ENCODE measurements around the gene RASSF1. TPM values are rescaled to one million over a fixed set of nuclear protein-coding genes. Genes with fewer than 3 reads are reported as not detected.

The RASSF1 gene
- total RNA-seq, 1 donor from 2014 or later = 19.9 TPM

GRCh38 chr3:50375258-50375931, 34.8 kb upstream of the RASSF1 start:
- Histone ChIP-seq H3K27me3 (ENCODE audit: control insufficient read depth, insufficient read depth, low read length) (peaks cover 34% of the 10 kb centered on the region), H3K36me3 (ENCODE audit: control insufficient read depth, insufficient read depth, low read length) (no peaks in the 10 kb centered on the region), H3K4me3 (ENCODE audit: low read depth, low read length) (no peak overlapping the region)
- DNase-seq (ENCODE audit: low read depth) = no peak
- peak; percentile 8 for TF ChIP-seq CTCF (IDR thresholded peaks at IDR 0.05; ENCODE audit: insufficient read depth, low read length, poor library complexity, severe bottlenecking)

GRCh38 chr3:50374363-50375257, 34.0 kb upstream of the RASSF1 start:
- no peak for TF ChIP-seq CTCF (IDR thresholded peaks at IDR 0.05; ENCODE audit: insufficient read depth, low read length, poor library complexity, severe bottlenecking)
- H3K36me3 ChIP-seq (ENCODE audit: control insufficient read depth, insufficient read depth, low read length) = no peaks in the 10 kb centered on the region
- H3K27me3 ChIP-seq (ENCODE audit: control insufficient read depth, insufficient read depth, low read length) = peaks cover 31% of the 10 kb centered on the region
- no peak for DNase-seq (ENCODE audit: low read depth)
- no peak overlapping the region for H3K4me3 ChIP-seq (ENCODE audit: low read depth, low read length)

- DNase-seq (ENCODE audit: low read depth) = no peak
- Histone ChIP-seq H3K27me3 (ENCODE audit: control insufficient read depth, insufficient read depth, low read length) (peaks cover 27% of the 10 kb centered on the region), H3K4me3 (ENCODE audit: low read depth, low read length) (no peak overlapping the region), H3K36me3 (ENCODE audit: control insufficient read depth, insufficient read depth, low read length) (no peaks in the 10 kb centered on the region)
- no peak for TF ChIP-seq CTCF (IDR thresholded peaks at IDR 0.05; ENCODE audit: insufficient read depth, low read length, poor library complexity, severe bottlenecking)
These were observed 32.8 kb upstream of the RASSF1 start for GRCh38 chr3:50373146-50374051.

DNA sequence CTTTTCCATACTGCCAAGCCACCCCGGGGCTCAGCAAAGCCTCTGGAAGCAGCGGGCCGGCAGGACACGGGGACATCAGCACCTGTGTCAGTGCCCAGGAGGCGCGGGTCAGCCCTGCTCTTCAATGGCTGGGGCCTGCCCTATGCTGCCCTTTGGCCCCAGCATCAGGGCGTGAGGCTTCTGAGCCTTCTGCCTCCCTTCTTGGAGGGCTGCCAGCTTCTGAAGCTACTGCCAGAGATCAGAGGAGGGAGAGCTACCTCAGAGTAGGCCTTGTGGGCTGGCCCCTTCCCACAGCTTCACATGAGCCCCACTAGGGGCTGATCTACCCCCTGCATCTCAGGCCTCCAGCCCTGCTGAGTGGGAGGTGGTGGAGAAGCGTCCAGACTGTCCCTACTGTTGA, 31.7 kb upstream of the RASSF1 start:
- Histone ChIP-seq H3K4me3 (ENCODE audit: low read depth, low read length) (no peak overlapping the region), H3K27me3 (ENCODE audit: control insufficient read depth, insufficient read depth, low read length) (peaks cover 27% of the 10 kb centered on the region), H3K36me3 (ENCODE audit: control insufficient read depth, insufficient read depth, low read length) (no peaks in the 10 kb centered on the region)
- DNase-seq (ENCODE audit: low read depth) = no peak
- TF ChIP-seq CTCF (IDR thresholded peaks at IDR 0.05; ENCODE audit: insufficient read depth, low read length, poor library complexity, severe bottlenecking) = no peak

DNA sequence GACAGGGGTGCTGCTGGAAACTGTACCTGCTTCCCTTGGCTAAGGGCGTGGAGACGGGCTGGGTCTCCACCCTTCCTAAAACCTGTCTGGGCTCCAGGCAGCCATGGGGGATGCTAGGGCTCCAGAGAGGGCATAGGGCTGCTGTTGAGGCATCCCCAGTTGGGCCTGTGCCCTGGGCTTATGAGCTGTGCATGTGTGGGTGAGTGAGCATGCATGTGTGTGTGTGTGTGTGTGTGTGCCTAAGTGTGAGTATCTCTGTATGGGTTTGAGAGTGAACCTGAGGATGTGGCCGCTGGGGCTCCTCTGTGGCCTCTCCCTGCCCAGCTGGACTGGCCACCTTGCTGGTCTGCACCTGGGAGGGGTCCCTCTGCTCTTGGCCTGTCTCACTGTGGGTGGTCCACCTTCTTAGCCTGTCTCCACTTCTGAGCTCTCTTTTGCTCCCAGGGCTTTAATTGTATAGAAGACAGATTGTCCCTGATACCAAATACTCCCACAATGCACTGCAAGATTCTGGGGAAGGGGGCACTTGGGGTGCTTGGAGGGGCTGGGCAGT, 30.6 kb upstream of the RASSF1 start:
- H3K4me3 ChIP-seq (ENCODE audit: low read depth, low read length) = no peak overlapping the region
- H3K36me3 ChIP-seq (ENCODE audit: control insufficient read depth, insufficient read depth, low read length) = no peaks in the 10 kb centered on the region
- no peak for DNase-seq (ENCODE audit: low read depth)
- peaks cover 34% of the 10 kb centered on the region for H3K27me3 ChIP-seq (ENCODE audit: control insufficient read depth, insufficient read depth, low read length)
- TF ChIP-seq CTCF (IDR thresholded peaks at IDR 0.05; ENCODE audit: insufficient read depth, low read length, poor library complexity, severe bottlenecking) = no peak
